Measurements from ENCODE around the gene OR2AT4.

- TF ChIP-seq, protein P1, sequence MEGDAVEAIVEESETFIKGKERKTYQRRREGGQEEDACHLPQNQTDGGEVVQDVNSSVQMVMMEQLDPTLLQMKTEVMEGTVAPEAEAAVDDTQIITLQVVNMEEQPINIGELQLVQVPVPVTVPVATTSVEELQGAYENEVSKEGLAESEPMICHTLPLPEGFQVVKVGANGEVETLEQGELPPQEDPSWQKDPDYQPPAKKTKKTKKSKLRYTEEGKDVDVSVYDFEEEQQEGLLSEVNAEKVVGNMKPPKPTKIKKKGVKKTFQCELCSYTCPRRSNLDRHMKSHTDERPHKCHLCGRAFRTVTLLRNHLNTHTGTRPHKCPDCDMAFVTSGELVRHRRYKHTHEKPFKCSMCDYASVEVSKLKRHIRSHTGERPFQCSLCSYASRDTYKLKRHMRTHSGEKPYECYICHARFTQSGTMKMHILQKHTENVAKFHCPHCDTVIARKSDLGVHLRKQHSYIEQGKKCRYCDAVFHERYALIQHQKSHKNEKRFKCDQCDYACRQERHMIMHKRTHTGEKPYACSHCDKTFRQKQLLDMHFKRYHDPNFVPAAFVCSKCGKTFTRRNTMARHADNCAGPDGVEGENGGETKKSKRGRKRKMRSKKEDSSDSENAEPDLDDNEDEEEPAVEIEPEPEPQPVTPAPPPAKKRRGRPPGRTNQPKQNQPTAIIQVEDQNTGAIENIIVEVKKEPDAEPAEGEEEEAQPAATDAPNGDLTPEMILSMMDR (IDR thresholded peaks at IDR 0.05; ENCODE audit: extremely low read depth in 1 of 2, insufficient read depth in 1 of 2, low read depth in 1 of 2, low read length in 2 of 2), result no peak
- TF ChIP-seq MAX (IDR thresholded peaks at IDR 0.05; ENCODE audit: insufficient read depth, insufficient read length), result no peak
- TF ChIP-seq GATA2 (IDR thresholded peaks at IDR 0.05; ENCODE audit: insufficient read depth, insufficient read length, low read depth, low read length), result no peak
- no peak for TF ChIP-seq EZH2 (IDR thresholded peaks at IDR 0.05; ENCODE audit: borderline replicate concordance, low read depth, low read length, severe bottlenecking)
- TF ChIP-seq POLR2AphosphoS5 (IDR thresholded peaks at IDR 0.05; ENCODE audit: insufficient read depth, low read depth, low read length), result no peak
- no peak for TF ChIP-seq MYC (IDR thresholded peaks at IDR 0.05; ENCODE audit: low read depth, low read length)
These were observed 56.4 kb downstream of the OR2AT4 start for GRCh38 chr11:75040167-75040770.
